Suprapubic skin (tissue), 3 donors: ENCODE data around the gene ZNF446.

Source experiments
- POLR2A ChIP-seq, 2 donors: fragments of 450-650 bp; IDR thresholded peaks; one replicate each; pipeline ENCODE4 v1.6.1; 2017; ENCODE audit warnings: antibody characterized with exemption in 2 of 2, mild to moderate bottlenecking in 2 of 2, moderate library complexity in 2 of 2
- TF ChIP-seq, protein P1 (sequence below), 2 donors: fragments of 200-600 bp in 1 of 2; fragments of 450-650 bp in 1 of 2; sonication (generic) in 1 of 2; IDR thresholded peaks; one replicate each; pipeline ENCODE4 v1.5.1; 2016 to 2019; ENCODE audit warnings: antibody characterized with exemption in 2 of 2, mild to moderate bottlenecking in 1 of 2, moderate library complexity in 1 of 2

- TF ChIP-seq, protein P1, sequence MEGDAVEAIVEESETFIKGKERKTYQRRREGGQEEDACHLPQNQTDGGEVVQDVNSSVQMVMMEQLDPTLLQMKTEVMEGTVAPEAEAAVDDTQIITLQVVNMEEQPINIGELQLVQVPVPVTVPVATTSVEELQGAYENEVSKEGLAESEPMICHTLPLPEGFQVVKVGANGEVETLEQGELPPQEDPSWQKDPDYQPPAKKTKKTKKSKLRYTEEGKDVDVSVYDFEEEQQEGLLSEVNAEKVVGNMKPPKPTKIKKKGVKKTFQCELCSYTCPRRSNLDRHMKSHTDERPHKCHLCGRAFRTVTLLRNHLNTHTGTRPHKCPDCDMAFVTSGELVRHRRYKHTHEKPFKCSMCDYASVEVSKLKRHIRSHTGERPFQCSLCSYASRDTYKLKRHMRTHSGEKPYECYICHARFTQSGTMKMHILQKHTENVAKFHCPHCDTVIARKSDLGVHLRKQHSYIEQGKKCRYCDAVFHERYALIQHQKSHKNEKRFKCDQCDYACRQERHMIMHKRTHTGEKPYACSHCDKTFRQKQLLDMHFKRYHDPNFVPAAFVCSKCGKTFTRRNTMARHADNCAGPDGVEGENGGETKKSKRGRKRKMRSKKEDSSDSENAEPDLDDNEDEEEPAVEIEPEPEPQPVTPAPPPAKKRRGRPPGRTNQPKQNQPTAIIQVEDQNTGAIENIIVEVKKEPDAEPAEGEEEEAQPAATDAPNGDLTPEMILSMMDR (IDR thresholded peaks at IDR 0.05): no peak
- TF ChIP-seq POLR2A (IDR thresholded peaks at IDR 0.05): no peak
Observed at GRCh38 chr19:58515259-58515658, 39.1 kb downstream of the ZNF446 start.
